Transverse colon (tissue), 4 donors: ENCODE results near the gene MYH14.

Experiments used
- CTCF ChIP-seq, 5 experiments: fragments of 200-600 bp in 3 of 5; fragments of 450-650 bp in 2 of 5; sonication (generic) in 3 of 5; IDR thresholded peaks; 1 replicate in 2 of 5; 2 replicates in 3 of 5; pipeline ENCODE4 v1.5.1; 2016 to 2017; ENCODE audit warnings: antibody characterized with exemption in 5 of 5, inconsistent platforms in 3 of 5, mild to moderate bottlenecking in 2 of 5, moderate library complexity in 1 of 5
- EP300 ChIP-seq: sonication (generic); formaldehyde crosslinking; IDR thresholded peaks from one replicate; pipeline ENCODE4 v1.6.1; 2017; ENCODE audit warnings: antibody characterized with exemption, low read depth
- POLR2A ChIP-seq: fragments of 450-650 bp; IDR thresholded peaks from one replicate; pipeline ENCODE4 v1.6.1; 2016; ENCODE audit warnings: antibody characterized with exemption, mild to moderate bottlenecking, moderate library complexity
- POLR2AphosphoS5 ChIP-seq, 3 donors: sonication (generic); formaldehyde crosslinking; IDR thresholded peaks; one replicate each; pipeline ENCODE4 v1.6.1; 2016; ENCODE audit warnings: antibody characterized with exemption in 3 of 3

GRCh38 chr19:50276370-50277063, 73.1 kb downstream of the MYH14 start:
- TF ChIP-seq CTCF (IDR thresholded peaks at IDR 0.05) = no peak
- no peak for TF ChIP-seq POLR2A
- no peak for TF ChIP-seq EP300
- no peak for TF ChIP-seq POLR2AphosphoS5 (IDR thresholded peaks at IDR 0.05)
